ENCODE data around the gene BNC2.

BNC2 gene

GRCh38 chr9:16690205-16690604 lies 180.3 kb downstream of the BNC2 start:
- peak overlapping the region in 1 of 21 experiments; percentile 11 for H3K27ac ChIP-seq

GRCh38 chr9:16689351-16689938 lies 181.0 kb downstream of the BNC2 start:
- Histone ChIP-seq H3K4me3 (no peak overlapping the region), H3K27ac (peak overlapping the region in 1 of 21 experiments; percentile 11)

More at GRCh38 chr9:16690205-16690604, 180.3 kb downstream of the BNC2 start:
- no peak overlapping the region for H3K4me3 ChIP-seq

- no peak overlapping the region for H3K4me3 ChIP-seq
Observed at GRCh38 chr9:16688814-16689213, 181.7 kb downstream of the BNC2 start.

DNA sequence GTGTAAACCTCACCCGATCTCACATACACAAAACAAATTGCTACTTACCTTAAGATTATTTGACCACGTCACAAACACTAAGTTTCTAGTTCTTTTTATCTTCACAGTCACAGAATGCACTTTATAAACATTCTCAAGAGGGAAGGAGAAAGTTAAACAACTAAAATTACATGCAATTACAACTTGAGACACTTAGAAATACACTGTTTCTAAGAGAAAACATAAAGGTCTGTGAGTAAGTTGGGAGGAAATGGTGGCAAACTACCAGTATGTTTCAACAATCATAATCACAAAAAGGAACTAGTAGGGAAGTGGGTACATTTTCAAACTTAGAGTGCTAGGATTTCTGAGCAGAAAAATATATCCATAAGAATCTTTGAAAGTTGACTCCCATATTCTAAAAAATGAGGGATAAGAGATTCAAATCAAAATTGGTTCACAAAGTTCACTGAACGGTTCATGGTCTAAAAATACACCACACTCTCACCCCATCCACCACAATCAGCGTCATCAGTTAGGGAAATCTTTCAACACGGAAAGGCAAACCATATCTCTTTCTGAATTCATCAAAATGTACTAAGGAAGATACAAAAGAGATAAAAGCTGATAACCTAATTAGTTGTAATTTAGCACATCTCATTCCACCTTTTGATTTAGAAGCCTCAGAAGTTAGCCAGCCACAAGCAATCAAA lies 182.6 kb downstream of the BNC2 start:
- H3K4me3 ChIP-seq: no peak overlapping the region
- H3K27ac ChIP-seq: no peak overlapping the region

More at GRCh38 chr9:16688814-16689213, 181.7 kb downstream of the BNC2 start:
- H3K27ac ChIP-seq: peak overlapping the region in 1 of 21 experiments; percentile 65

- Histone ChIP-seq H3K27ac (peak overlapping the region in 1 of 21 experiments; percentile 20), H3K4me3 (no peak overlapping the region)
Observed at GRCh38 chr9:16683326-16683725, 187.1 kb downstream of the BNC2 start.

DNA sequence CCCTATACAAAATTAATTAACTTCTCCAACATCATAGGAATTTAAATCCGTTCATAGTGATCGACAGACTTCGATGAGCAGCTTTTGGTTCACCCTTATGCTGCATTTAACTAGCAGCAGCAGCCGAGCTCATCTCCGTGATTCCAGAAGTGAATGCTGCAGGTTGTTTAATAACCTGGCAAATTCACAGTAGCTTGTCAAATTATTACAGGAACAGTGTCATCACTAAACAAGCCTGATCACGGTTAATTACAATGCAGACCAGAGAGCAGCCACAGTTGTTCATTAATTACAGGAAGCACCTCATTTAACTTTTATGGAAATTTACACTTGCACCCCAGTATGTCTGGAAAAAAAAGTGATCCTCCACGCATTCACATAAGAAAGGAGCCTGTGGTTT lies 188.2 kb downstream of the BNC2 start:
- peak overlapping the region in 1 of 21 experiments; percentile 30 for H3K27ac ChIP-seq
- no peak overlapping the region for H3K4me3 ChIP-seq

DNA sequence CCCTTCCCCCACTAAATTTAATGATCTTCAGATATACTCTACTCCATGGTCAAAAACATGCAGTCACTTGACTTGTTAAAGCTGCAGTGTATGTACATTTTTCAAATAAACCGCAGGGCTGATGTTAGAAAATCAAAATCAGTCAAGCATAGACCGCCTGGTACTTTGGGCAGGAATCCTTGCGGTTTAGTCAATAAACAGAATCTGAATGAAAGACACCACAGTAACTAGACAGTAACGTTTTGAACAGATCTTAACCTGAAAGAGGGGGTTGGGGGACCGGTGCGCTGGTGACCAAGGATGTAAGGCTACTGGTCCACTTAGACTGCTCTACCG lies 188.8 kb downstream of the BNC2 start:
- Histone ChIP-seq H3K27ac (peak overlapping the region in 2 of 21 experiments; percentile 33 to 38), H3K4me3 (no peak overlapping the region)

- no peak overlapping the region for H3K4me3 ChIP-seq
- peak overlapping the region in 2 of 21 experiments; percentile 3 to 38 for H3K27ac ChIP-seq
Observed at GRCh38 chr9:16680975-16681651, 189.4 kb downstream of the BNC2 start.

- H3K27ac ChIP-seq: peak overlapping the region in 1 of 21 experiments; percentile 3
Observed at GRCh38 chr9:16680541-16680940, 189.9 kb downstream of the BNC2 start.

GRCh38 chr9:16679327-16679821 lies 191.1 kb downstream of the BNC2 start:
- Histone ChIP-seq H3K27ac (peak overlapping the region in 3 of 21 experiments; percentile 0 to 32 (median 4)), H3K4me3 (no peak overlapping the region)

More at GRCh38 chr9:16680541-16680940, 189.9 kb downstream of the BNC2 start:
- H3K4me3 ChIP-seq: no peak overlapping the region

DNA sequence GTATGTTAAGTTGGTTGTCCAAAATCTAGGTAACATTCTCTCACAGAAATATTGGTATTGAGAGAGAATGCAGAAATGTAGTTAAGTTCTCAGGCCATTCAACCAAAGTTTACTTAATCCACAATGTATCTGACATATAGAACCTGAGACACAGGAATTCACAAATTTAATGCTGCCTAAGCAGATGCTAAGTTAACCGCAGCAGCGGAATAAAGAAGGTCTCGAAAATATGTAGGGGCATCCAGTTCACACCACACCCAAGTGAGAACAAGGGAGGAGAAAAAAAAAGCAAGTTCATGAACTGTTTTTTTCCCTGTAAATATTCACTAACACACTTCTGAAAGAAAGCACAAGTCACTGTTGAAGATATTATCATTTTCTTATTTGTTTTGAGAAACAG lies 194.0 kb downstream of the BNC2 start:
- H3K27ac ChIP-seq: no peak overlapping the region
- no peak overlapping the region for H3K4me3 ChIP-seq

DNA sequence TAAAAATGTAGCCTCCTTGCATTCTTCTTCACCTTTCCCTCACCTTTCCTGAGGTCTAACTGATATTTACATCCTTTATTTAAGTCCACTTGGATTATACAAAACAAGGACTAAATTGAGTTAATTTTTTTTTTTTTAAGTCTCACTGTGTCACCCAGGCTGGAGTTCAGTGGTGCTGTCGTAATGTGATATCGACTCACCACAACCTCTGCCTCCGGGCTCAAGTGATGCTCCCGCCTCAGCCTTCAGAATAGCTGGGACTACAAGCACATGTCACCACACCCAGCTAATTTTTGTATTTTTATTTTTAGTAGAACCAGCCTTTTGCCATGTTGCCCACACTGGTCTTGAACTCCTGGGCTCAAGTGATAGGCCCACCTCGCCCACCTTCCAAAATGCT lies 195.3 kb downstream of the BNC2 start:
- Histone ChIP-seq H3K4me3 (no peak overlapping the region), H3K27ac (no peak overlapping the region)

GRCh38 chr9:16673171-16673570 lies 197.3 kb downstream of the BNC2 start:
- Histone ChIP-seq H3K27ac (peak overlapping the region in 1 of 21 experiments; percentile 31), H3K4me3 (no peak overlapping the region)

GRCh38 chr9:16672501-16672900 lies 198.0 kb downstream of the BNC2 start:
- H3K27ac ChIP-seq: peak overlapping the region in 1 of 21 experiments; percentile 31

GRCh38 chr9:16671591-16672137 lies 198.8 kb downstream of the BNC2 start:
- H3K4me3 ChIP-seq: no peak overlapping the region
- H3K27ac ChIP-seq: peak overlapping the region in 1 of 21 experiments; percentile 15

More at GRCh38 chr9:16672501-16672900, 198.0 kb downstream of the BNC2 start:
- H3K4me3 ChIP-seq: no peak overlapping the region

DNA sequence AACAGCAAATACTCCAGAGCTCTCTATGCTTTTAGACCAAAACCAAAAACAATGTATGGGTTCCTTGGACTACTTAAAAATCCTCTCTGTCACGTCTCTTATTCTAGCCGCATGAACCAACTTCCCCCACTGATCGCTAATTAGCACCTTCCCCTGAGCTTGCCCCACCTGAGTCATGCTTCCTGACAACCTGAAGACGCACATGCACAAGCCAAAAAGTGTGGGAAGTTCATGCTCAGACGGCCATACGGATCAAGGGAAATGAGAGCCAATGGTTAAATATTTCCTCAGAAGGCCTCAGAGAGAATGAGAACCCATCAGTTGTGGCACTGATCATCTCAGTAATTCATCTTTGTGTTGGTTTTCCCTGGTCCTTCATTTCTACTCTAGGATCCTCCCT lies 199.7 kb downstream of the BNC2 start:
- Histone ChIP-seq H3K27ac (peak overlapping the region in 1 of 21 experiments; percentile 15), H3K4me3 (no peak overlapping the region)

DNA sequence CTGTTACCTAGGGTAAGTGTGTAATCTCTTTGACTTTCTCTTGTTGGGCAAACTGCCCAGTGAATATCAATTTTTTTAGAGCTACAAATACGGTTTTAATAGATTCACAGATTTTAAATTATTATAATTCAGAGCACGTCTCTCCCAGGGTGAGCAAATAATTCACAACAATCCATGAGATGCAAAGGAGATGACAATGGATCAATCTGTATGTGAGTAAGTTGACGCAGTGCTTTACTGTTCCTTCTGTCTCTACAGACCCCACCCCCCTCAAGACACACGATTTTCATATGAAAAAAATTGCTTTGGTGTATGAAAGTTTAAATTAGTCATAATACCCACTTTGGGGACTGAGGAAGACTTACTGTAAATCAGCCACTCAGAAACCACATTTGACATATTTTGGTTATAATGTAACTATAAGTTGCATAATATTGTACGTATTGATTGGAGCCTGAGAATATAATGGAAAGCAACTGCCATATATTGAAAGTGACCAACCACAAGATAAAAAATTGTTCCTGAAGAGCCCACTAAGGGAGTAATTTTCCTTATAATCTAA lies 201.7 kb downstream of the BNC2 start:
- H3K4me3 ChIP-seq: no peak overlapping the region
- H3K27ac ChIP-seq: no peak overlapping the region

DNA sequence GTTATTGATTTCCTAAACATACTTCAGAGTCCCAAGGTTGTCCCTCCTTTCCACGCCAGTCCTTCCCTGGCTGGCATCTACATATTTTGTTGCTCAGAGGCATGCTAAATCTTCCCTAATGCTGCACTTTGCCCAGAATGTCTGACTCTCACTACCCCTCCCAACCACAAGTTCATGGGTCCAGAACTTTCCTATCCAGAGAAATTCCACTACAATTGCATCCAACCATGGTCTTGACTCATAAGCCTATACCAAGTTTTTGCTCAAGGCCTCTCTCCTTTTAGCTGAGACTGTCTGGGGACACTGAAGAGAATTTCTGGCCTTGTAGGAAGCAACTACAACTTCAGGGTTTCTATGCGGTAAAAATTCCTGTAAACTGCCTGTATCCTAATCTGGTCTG lies 206.3 kb downstream of the BNC2 start:
- Histone ChIP-seq H3K4me3 (no peak overlapping the region), H3K27ac (no peak overlapping the region)

DNA sequence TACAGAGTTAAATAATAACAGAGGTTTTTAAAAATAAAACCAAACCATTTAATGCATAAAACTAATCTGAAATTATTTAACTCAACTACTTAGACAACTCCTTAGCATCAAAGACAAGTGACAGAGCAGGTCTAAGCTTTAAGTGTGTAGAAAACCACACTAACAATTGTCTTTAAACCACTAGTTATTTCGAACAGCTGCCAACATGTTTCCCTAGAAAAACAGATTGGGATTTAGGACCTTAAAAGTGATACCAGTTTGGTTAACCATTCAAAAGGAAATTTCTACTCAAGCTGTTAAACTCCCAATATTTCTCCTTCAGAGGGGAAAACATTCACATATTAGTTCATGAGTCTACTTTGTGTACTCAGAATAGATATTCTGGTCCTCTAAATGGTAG lies 208.7 kb downstream of the BNC2 start:
- no peak overlapping the region for H3K4me3 ChIP-seq
- H3K27ac ChIP-seq: no peak overlapping the region

GRCh38 chr9:16659096-16659495 lies 211.4 kb downstream of the BNC2 start:
- no peak overlapping the region for H3K27ac ChIP-seq
- no peak overlapping the region for H3K4me3 ChIP-seq
